ENCODE results near the gene STX16. TPM values are rescaled to one million over a fixed set of nuclear protein-coding genes. Genes with fewer than 3 reads are reported as not detected.

Gene STX16
- total and polyA plus RNA-seq, 8 donors: 17.9 to 67.0 (median 25.1) TPM

DNA sequence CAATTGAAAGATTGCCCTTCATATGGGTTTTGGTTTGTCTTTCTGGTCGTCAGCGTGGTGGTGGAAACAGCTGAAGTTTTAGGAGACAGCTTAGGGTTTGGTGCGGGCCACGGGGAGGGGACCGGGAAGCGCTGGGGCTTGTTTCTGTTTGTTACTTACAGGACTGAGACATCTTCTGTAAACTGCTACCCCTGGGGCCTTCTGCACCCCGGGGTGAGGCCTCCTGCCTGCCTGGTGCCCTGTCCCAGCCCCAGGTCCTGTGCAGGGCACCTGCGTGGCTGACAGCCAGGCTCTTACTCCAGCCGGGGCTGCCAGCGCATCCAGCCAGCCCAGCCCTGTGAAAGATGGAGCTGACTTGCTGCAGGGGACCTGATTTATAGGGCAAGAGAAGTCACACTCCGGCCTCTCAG lies 64.3 kb downstream of the STX16 start:
- no peaks in the 10 kb centered on the region for H3K4me1 ChIP-seq
- no peak overlapping the region for H3K27ac ChIP-seq
- peak in 4 of 6 donors; percentile 5 to 35 (median 22) for DNase-seq
- FAIRE-seq: no peak
- 84 to 87% methylated on average over 11 of the region's 11 CpGs for WGBS, 2 donors
- TF ChIP-seq, protein P1, sequence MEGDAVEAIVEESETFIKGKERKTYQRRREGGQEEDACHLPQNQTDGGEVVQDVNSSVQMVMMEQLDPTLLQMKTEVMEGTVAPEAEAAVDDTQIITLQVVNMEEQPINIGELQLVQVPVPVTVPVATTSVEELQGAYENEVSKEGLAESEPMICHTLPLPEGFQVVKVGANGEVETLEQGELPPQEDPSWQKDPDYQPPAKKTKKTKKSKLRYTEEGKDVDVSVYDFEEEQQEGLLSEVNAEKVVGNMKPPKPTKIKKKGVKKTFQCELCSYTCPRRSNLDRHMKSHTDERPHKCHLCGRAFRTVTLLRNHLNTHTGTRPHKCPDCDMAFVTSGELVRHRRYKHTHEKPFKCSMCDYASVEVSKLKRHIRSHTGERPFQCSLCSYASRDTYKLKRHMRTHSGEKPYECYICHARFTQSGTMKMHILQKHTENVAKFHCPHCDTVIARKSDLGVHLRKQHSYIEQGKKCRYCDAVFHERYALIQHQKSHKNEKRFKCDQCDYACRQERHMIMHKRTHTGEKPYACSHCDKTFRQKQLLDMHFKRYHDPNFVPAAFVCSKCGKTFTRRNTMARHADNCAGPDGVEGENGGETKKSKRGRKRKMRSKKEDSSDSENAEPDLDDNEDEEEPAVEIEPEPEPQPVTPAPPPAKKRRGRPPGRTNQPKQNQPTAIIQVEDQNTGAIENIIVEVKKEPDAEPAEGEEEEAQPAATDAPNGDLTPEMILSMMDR (IDR thresholded peaks at IDR 0.05): no peak
- no peak for ATAC-seq
- intact Hi-C loops (cut with DNase I): no loop called here
- no peaks in the 10 kb centered on the region for H3K9me3 ChIP-seq
- no peaks in the 10 kb centered on the region for H3K27me3 ChIP-seq
- no peak overlapping the region for H3K4me3 ChIP-seq
- peaks cover 0 to 5% (median 0%) of the 10 kb centered on the region in 3 donors for H3K36me3 ChIP-seq

DNA sequence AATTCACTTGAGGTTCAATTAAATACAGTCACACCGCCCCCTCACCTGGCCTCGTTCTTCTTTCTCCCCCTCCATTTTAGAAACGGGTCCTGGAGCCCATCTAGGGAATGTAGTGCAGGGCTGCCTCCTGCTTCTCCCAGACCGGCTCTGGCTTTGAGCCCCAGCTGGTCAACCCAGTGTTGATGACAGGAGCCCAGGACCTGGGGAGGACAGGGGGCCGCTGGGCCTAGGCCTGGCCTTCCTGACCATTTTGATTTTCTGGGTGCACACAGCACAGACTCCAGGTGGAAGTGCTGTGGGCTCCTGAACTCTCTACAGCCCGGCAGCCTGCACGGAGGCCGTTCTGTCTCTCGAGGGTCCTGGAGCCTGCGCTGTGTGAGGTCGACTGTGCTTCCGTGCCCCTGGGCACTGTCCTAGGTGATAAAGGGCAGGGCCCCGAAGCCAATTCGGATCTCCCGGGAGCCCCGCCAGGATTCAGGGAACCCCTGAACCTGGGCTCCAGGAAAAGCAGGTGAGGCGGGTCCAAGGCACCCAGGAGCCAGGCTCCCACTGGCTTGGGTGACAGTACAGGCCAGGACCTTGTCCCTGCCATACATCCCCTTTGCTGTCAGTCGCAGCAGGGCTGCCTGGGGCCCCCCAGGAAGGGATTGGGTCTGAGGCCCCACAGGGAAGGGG lies 64.9 kb downstream of the STX16 start:
- intact Hi-C loops (cut with DNase I): no loop called here
- 83 to 90% methylated on average over 18 of the region's 18 CpGs for WGBS, 2 donors

DNA sequence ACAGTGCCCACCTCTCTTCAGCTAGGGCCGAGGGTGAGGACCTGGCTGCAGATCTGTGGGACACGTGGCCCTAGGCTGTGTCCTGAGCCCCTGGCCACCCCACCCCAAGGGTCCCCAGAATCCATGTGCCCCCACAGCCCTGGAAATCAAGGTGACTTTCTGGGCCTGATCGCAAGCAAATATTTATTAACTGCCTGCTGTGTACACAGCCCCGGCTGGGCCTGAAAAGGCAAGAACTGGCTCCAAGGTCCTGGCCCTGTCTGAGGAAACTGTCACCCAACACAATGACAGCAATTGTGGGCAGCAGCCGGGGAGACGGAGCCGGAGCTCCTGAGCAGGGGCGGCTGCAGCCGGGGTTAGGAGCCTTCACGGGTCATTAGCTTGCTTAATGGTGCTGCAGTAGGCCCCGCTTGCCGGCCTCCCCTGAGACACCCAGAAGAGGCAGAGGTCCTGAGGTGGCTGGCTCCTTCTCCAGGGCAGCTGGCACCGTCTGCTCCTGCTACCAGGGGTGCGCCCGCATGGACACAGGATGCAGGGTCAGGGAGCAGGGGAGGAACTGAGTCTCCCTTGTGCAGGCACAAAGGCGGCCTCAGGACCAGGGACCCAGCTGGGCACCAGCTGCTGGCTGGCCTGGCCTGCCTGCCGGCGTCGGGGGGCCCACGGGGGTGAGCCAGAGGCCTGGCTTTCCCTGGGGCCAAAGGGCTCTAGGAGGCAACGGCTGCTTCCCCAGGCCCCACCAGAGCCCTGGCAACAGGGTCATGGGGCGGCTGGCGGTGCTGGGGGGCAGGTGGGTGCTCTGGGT lies 65.6 kb downstream of the STX16 start:
- intact Hi-C loops (cut with DNase I): no loop called here
- no peaks in the 10 kb centered on the region for H3K27me3 ChIP-seq
- H3K4me1 ChIP-seq: no peaks in the 10 kb centered on the region
- peak in 5 of 6 donors; percentile 13 to 77 (median 18) for DNase-seq
- H3K27ac ChIP-seq: no peak overlapping the region
- TF ChIP-seq, protein P1 (IDR thresholded peaks at IDR 0.05): no peak
- FAIRE-seq: no peak
- peak in 3 of 4 donors; percentile 22 to 37 (median 24) for ATAC-seq
- no peaks in the 10 kb centered on the region for H3K9me3 ChIP-seq
- H3K36me3 ChIP-seq: peaks cover 0 to 5% (median 0%) of the 10 kb centered on the region in 3 donors
- 56 to 58% methylated on average over 20 to 23 of the region's 23 CpGs for WGBS, 2 donors
- no peak overlapping the region for H3K4me3 ChIP-seq

More for the DNA sequence above, 64.9 kb downstream of the STX16 start:
- DNase-seq: peak in 5 of 6 donors; percentile 8 to 58 (median 17)
- FAIRE-seq: no peak
- H3K36me3 ChIP-seq: peaks cover 0 to 5% (median 0%) of the 10 kb centered on the region in 3 donors
- TF ChIP-seq, protein P1 (IDR thresholded peaks at IDR 0.05): no peak
- no peaks in the 10 kb centered on the region for H3K27me3 ChIP-seq
- H3K27ac ChIP-seq: no peak overlapping the region
- ATAC-seq: peak in 1 of 4 donors; percentile 6
- H3K9me3 ChIP-seq: no peaks in the 10 kb centered on the region
- no peak overlapping the region for H3K4me3 ChIP-seq
- H3K4me1 ChIP-seq: no peaks in the 10 kb centered on the region

DNA sequence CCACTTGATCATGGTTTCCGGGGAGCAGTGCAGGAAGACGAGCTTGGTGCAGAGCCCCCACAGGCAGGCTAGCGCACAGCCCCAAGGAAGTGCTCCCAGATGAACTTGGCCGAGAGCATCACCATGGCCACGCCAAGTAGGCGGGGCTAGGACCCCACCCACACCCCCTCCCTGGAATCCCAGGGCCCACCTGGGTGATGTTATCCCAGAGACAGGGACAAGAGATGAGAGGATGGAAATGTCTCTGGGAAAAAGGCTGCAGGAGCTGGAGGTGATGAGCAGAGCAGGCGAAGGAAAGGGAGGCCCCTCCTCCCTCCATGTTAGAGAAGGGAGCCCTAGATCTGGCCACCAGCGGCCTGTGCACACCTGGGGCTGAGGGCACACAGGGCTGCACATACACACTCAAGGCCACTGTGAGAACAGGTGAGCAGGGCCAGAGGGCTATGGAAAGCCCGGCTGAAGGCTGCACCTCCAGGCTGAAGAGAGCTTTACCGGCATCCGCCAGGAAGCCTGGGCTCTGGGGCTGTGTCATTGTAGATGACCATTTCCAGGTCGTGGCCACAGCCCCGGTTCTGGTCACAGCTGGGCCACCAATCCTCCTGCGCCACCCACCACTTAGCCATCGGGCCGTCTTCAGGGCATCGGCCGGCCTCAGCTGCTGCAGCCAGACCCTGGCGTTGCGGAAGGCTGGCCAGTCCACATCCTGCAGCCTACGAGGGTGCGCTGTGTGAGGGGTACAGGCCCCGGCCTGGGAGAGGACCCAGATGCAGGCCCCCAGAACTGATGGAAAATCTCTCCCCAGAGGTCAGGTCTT lies 66.4 kb downstream of the STX16 start:
- peak in 2 of 4 donors; percentile 16 to 17 for ATAC-seq
- H3K27ac ChIP-seq: no peak overlapping the region
- WGBS, 2 donors: 77 to 78% methylated on average over 23 of the region's 23 CpGs
- FAIRE-seq: no peak
- H3K4me1 ChIP-seq: no peaks in the 10 kb centered on the region
- intact Hi-C loops (cut with DNase I): no loop called here
- H3K36me3 ChIP-seq: peaks cover 0 to 5% (median 0%) of the 10 kb centered on the region in 3 donors
- TF ChIP-seq, protein P1 (IDR thresholded peaks at IDR 0.05): no peak
- DNase-seq: peak in 3 of 6 donors; percentile 9 to 54 (median 53)
- H3K27me3 ChIP-seq: no peaks in the 10 kb centered on the region
- no peak overlapping the region for H3K4me3 ChIP-seq
- no peaks in the 10 kb centered on the region for H3K9me3 ChIP-seq
